ENCODE measurements around the gene DNAJC4. TPM values are rescaled to one million over a fixed set of nuclear protein-coding genes. Genes with fewer than 3 reads are reported as not detected.
A peak's percentile ranks its signal among the peaks of the same experiment; 100 is the strongest.

Gene DNAJC4
- total RNA-seq, 1 donor from 2014 or later, result 7.2 TPM

GRCh38 chr11:64244107-64244506, 13.8 kb downstream of the DNAJC4 start:
- DNase-seq (ENCODE audit: low read depth), result peak; percentile 53

- peak; percentile 34 for DNase-seq (ENCODE audit: low read depth)
Measured at GRCh38 chr11:64244966-64245365, 14.6 kb downstream of the DNAJC4 start.

GRCh38 chr11:64245401-64245796, 15.1 kb downstream of the DNAJC4 start:
- DNase-seq (ENCODE audit: low read depth), result peak; percentile 97

GRCh38 chr11:64245797-64246620, 15.7 kb downstream of the DNAJC4 start:
- peak; percentile 99 for DNase-seq (ENCODE audit: low read depth)

DNA sequence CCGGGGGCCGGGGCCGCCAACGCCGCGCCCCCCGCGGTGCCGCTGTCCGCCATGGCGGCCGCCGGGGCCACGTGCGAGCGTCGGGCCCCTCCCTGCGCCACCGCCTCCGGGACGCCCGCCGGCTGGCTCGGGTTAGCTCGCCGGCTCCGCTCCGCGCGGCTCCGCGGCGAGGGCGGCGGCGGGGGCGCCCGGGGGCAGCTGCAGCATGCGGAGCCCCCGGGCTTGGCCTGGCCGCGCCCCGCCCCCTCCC, 16.2 kb downstream of the DNAJC4 start:
- DNase-seq (ENCODE audit: low read depth), result peak; percentile 41

GRCh38 chr11:64246871-64247728, 16.8 kb downstream of the DNAJC4 start, which contains the start of gene PPP1R14B:
TSS of gene PPP1R14B (minus strand) at chr11:64246943. CDS start at chr11:64246673, 270 bp downstream.
- peak; percentile 93 for DNase-seq (ENCODE audit: low read depth)

DNA sequence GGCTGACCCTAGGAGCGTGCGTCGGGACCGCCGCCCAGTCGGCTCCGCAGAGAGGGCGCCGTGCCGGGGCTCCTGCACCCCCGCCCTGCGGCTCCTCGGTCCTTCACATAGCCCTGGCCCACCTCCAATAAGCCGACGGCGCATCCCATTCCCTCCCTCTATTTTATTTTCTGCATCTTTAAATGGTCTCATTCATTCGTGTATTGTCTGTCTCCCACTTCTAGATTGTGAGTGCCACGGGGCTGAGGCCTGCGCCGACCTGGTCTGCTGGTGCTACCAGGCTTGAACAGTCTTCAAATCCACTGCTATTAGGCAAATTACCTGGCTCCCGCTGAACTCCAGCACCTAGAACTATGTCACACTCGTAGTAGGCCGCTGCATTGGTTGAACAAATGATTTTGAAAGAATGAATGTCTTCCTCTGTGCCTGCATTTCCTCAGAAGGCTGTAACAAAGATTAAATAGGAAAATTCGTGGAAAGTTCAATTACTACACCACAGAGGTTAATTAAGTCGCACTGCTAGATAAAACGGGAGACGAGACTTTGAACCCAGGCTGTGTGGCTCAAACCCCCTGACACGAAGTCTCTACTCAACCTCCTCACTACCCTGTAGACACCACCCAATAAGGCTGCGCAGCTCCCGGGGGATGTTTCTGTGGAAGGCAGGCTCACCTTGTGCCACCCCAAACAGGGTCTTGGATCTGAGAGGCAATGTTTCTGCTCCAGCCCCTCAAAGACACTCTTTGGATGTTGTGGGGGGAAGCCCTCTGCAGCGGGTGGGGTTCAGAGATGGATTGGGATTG, 17.6 kb downstream of the DNAJC4 start:
- no peak for DNase-seq (ENCODE audit: low read depth)

DNA sequence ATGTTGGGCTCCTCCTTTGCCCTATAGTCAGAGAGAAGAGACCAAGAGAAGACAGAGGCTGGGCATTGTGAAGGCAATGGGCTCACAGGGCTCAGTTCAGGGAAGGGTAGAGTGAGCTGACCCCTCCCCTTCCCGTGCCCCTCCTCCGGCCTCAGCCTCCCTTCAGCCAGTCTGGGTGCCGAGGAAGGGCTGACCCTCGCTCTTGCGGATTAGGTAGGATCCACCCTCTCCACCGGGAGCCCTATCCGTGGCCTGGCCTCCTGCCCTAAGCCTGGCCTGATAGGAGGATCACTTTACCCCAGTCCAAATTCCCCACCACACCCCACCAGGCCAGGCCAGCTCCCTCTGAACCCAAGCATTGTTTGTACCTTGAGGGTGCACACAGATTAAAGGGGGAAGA, 18.2 kb downstream of the DNAJC4 start:
- DNase-seq (ENCODE audit: low read depth), result no peak

DNA sequence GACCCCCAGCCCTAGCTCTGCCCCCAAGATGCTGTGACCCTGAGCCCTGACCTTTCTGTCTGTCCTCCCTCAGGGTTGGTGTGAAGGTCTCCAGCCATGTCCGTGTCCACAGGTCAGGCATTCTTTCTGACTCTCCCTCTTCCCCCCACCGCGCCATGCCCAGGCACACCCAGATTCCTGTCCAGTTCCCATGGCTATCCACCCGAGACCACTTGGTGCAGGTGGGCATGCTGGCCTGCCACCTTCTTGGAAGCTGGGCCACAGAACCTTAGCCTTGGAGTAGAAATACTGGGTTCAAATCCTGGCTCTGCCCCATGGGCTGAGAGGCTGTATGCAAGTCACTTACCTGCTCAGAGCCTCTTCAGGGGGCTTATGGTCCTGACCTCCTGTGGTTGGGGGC, 18.7 kb downstream of the DNAJC4 start:
- DNase-seq (ENCODE audit: low read depth), result no peak

GRCh38 chr11:64249563-64250414, 19.4 kb downstream of the DNAJC4 start:
- DNase-seq (ENCODE audit: low read depth), result no peak

DNA sequence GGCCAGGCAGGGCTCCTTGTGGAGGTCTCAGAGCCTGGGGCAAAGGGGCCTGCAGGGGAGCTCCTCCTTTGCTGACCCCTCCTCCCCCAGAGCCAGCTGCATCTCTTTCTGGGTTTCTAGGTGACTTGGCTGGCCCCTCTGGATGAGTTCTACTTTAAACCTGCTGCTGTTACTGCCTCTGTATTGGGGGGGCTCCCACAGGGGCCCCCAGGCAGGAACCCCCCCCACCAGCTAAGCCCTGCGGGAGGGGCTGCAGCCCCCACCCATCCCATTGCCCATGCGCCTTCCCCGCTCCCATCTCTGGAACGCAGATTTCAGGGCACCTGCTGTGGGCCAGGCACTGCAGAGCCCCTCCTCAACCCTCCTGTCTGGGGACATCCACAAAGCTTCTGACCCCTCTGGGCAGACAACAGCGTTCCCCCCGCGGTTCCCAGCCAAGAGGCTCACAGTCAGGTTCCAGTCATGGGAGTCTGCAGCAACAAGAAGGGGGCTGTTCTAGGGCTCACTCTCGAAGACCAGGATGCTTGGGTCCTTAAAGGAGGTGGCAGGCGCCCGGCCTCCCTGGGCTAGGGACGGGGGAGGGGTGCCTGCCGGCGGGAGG, 20.2 kb downstream of the DNAJC4 start:
- no peak for DNase-seq (ENCODE audit: low read depth)

GRCh38 chr11:64251016-64251752, 20.8 kb downstream of the DNAJC4 start, which contains the start of gene PLCB3:
TSS of gene PLCB3 (plus strand) at chr11:64251530. CDS start at chr11:64251650, 120 bp downstream.
- peak; percentile 54 for DNase-seq (ENCODE audit: low read depth)

DNA sequence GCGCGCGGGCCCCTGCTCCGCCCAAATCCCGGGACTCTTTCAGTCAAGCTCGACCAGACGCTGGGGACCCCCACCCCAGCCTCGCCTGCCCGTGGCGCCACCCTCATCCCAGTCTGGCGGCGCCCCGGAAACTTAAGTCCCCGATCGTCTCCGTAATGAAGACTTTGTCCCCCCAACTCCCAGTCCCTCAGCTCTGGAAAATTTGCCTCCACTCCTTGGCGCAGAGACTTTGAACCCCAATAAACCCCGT, 21.3 kb downstream of the DNAJC4 start:
- DNase-seq (ENCODE audit: low read depth), result no peak

DNA sequence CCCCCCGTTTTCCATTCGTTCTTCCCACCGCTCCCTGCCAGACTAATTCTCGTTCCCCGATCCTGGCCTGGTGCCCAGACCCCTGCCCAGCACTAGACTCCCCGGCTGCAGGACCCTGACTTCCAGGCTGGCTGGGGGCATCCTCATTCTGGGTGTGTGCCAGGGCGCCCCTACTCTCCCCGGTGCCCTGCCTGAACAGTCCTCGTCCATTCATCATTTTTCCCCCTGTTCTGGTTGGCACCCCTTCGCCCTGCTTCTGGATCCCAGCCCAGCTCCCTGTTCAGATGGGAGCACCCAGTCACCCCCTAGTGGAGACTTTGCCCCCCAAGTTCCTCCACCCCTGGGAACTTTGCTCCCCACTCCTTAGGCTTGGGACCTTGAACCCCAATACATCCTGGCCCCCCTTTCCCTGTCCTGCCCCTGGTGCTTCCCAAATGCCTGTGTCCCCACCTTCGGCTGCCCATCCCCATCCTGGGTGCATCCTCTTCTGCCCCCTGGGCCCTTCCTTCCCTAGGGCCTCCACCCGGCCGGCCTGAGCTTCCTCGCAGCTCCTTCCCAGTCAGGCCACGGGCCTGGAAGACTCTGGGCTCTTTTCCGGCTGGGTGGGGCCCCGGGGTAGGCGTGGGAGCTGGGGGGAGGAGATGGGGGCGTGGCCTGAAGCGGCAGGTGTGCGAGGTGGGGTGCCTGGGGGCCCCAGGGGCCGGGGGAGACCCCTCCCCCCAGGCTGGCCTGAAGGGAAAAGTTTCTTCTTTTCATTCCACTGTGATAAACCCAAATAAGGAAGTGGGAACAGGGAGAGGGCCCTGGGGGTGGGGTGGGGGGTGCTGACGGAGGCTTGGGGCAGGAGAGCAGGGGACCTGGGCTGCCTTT, 21.9 kb downstream of the DNAJC4 start:
- DNase-seq (ENCODE audit: low read depth), result peak; percentile 42

DNA sequence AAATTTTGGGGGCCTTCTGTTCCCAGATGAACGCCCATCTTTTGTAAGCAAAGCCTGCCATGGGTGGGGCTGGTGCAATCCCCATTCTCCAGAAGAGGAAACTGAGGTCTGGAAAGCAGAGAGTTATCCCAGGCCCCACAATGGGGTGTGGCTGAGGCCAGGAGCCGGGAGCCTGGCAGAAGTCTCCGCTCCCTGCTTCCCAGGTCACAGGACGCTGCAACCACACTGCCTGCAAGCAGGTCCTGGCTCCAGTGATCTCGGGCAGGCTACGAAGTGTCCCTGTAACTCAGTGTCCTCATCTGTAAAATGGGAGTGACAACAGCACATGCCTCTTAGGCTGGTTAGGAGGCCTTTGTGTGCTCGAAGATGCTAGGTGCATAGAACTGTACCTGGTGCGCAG, 22.7 kb downstream of the DNAJC4 start:
- DNase-seq (ENCODE audit: low read depth), result no peak

GRCh38 chr11:64253481-64253880, 23.1 kb downstream of the DNAJC4 start:
- DNase-seq (ENCODE audit: low read depth), result peak; percentile 63

GRCh38 chr11:64254326-64254725, 24.0 kb downstream of the DNAJC4 start:
- DNase-seq (ENCODE audit: low read depth), result no peak

All from myocyte (in vitro differentiated cells).